BJ (cell line): Measurements from ENCODE around the gene BTG2. TPM values are rescaled to one million over a fixed set of nuclear protein-coding genes. Genes with fewer than 3 reads are reported as not detected.

ENCODE experiments used
- CTCF ChIA-PET: fragments of 350-600 bp; formaldehyde crosslinking; extraction: SDS; loops from one replicate; lab custom pipeline; 2021; ENCODE audit warnings: antibody characterized with exemption, inconsistent platforms; lab: Yijun Ruan, JAX
- POLR2A ChIA-PET: fragments of 300-600 bp; sonication (Branson Sonifier 250); formaldehyde crosslinking; extraction: SDS; loops from one replicate; lab custom pipeline; 2021; ENCODE audit warnings: antibody characterized with exemption; lab: Charles Lee
- DNase-seq: peaks from one replicate; pipeline ENCODE4 v3.0.0-alpha.2; 2011; ENCODE audit warnings: low read depth
- H3K27me3 ChIP-seq: 2 replicates; pipeline ENCODE4 v1.6.0; 2011; ENCODE audit warnings: low read length; ENCODE audit not compliant: control insufficient read depth, insufficient read depth
- H3K36me3 ChIP-seq: 2 replicates; pipeline ENCODE4 v1.5.1; 2011; ENCODE audit warnings: low read length; ENCODE audit not compliant: control insufficient read depth, insufficient read depth
- H3K4me3 ChIP-seq: 2 replicates; pipeline ENCODE4 v1.5.1; 2011; ENCODE audit warnings: low read depth, mild to moderate bottlenecking, control low read depth, low read length
- CTCF ChIP-seq: IDR thresholded peaks from 2 replicates; pipeline ENCODE4 v1.5.1; 2011; ENCODE audit warnings: low read depth, mild to moderate bottlenecking, control low read depth, inconsistent platforms, low read length, moderate library complexity; ENCODE audit not compliant: insufficient read depth
- polyA plus RNA-seq: library from polyadenylated mRNA; depleted of rRNA; stranded (reverse); fragments of >200 nt; gene quantifications from 2 replicates; pipeline ENCODE4 v1.2.3, GENCODE V29; 2011

Gene BTG2
- polyA plus RNA-seq, 1 experiment = 22.8 TPM

- ChIA-PET CTCF (interaction anchor here (0.6 to 18.1 kb wide), 41 partner anchors 9 to 982 kb away, joined by 3 to 484 read pairs (median 5); partner anchors contain the start of genes FMOD and PRELP), POLR2A (interaction anchor here (0.6 kb wide), 2 partner anchors 22 to 134 kb away, joined by 3 to 11 read pairs; no protein-coding TSS in a partner anchor)
- Histone ChIP-seq H3K4me3 (no peak overlapping the region), H3K36me3 (no peaks in the 10 kb centered on the region), H3K27me3 (peaks cover 16% of the 10 kb centered on the region)
- no peak for DNase-seq
- peak; percentile 85 for TF ChIP-seq CTCF
Observed at GRCh38 chr1:203342192-203342940, 37.0 kb downstream of the BTG2 start.

- CTCF ChIA-PET = interaction anchor here (0.5 to 18.1 kb wide), 19 partner anchors 8 to 282 kb away, joined by 3 to 484 read pairs (median 6); partner anchors contain the start of genes ATP2B4, FMOD and PRELP
- TF ChIP-seq CTCF = no peak
- POLR2A ChIA-PET = no interaction called here
Observed at GRCh38 chr1:203343956-203344754, 38.8 kb downstream of the BTG2 start.

GRCh38 chr1:203346060-203346768, 40.9 kb downstream of the BTG2 start:
- ChIA-PET CTCF (interaction anchor here (0.6 to 18.1 kb wide), 12 partner anchors 10 to 191 kb away, joined by 3 to 484 read pairs (median 5); no protein-coding TSS in a partner anchor), POLR2A (no interaction called here)
- peaks cover 19% of the 10 kb centered on the region for H3K27me3 ChIP-seq
- no peak for DNase-seq
- no peak for TF ChIP-seq CTCF
- H3K36me3 ChIP-seq = no peaks in the 10 kb centered on the region
- H3K4me3 ChIP-seq = no peak overlapping the region

More at GRCh38 chr1:203343956-203344754, 38.8 kb downstream of the BTG2 start:
- no peaks in the 10 kb centered on the region for H3K36me3 ChIP-seq
- H3K4me3 ChIP-seq = no peak overlapping the region
- no peak for DNase-seq
- H3K27me3 ChIP-seq = peaks cover 22% of the 10 kb centered on the region

- ChIA-PET POLR2A (no interaction called here), CTCF (interaction anchor here (1.0 to 18.1 kb wide), 11 partner anchors 10 to 142 kb away, joined by 3 to 484 read pairs (median 6); no protein-coding TSS in a partner anchor)
- TF ChIP-seq CTCF = no peak
Observed at GRCh38 chr1:203346769-203347102, 41.4 kb downstream of the BTG2 start.

More at GRCh38 chr1:203346769-203347102, 41.4 kb downstream of the BTG2 start:
- H3K27me3 ChIP-seq = peaks cover 15% of the 10 kb centered on the region
- H3K4me3 ChIP-seq = no peak overlapping the region
- H3K36me3 ChIP-seq = no peaks in the 10 kb centered on the region
- no peak for DNase-seq
